Stimulated activated CD8-positive, alpha-beta memory T cell treated with anti-CD3 and anti-CD28 coated beads, Interleukin-15, amount 100 ng/mL, for 48 hours (primary cell): Measurements from ENCODE around the gene PLEKHA4.
"Not testable (repeated sequence)": the region's sequence is repeated elsewhere in the genome, so short reads cannot be mapped to it uniquely, and the experiment has no call there.

Source experiments
- DNase-seq, 2 donors: peaks; one replicate each; pipeline ENCODE4 v3.0.0-alpha.2; 2020; ENCODE audit warnings: low read depth in 2 of 2

PLEKHA4 gene

DNA sequence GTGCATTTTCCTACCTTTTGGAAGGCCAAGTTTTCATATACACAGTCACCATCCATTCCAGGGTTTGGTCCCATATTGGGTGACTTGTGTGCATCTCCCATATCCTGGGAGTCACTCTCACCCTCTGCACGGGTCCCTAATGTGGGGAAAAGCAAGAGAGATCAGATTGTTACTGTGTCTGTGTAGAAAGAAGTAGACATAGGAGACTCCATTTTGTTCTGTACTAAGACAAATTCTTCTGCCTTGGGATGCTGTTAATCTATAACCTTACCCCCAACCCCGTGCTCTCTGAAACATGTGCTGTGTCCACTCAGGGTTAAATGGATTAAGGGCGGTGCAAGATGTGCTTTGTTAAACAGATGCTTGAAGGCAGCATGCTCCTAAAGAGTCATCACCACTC, 21.1 kb upstream of the PLEKHA4 start:
- not testable (repeated sequence) for DNase-seq

DNA sequence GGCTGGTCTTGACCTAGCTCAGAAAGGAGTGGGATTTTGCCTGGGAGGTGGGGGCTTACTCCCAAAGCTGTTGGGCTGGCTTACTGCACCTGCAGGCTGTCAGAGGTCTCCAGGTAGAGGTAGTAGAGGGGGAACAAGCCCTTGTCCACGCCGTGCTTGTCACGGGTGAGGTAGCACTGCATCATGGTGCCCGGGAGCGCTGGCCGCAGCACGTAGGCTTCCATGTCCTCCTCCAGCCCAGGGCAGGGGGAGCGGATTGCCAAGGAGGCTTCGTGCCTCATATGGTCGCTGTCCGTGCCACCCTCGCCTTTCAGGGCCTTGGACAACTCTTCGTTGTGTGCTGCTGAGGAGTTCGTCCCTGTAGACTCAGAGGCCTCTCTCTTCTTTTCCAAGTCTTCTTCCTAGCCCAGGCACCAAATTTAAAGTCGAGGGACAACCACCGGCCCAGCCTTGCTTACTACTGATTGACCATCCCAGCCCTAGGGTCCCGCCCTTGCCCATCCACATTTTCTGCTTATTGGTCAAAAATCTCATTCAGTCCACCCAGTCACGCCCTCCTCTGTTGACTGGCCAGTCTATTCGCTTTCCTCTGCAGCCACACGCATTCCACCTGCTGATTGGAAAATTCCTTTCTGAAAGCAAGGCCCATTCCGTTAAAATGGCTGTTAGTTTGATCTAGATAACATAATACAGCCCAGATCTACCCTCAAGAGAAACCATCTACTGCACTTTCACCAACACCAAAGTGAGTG, 19.6 kb upstream of the PLEKHA4 start:
- DNase-seq = no peak

DNA sequence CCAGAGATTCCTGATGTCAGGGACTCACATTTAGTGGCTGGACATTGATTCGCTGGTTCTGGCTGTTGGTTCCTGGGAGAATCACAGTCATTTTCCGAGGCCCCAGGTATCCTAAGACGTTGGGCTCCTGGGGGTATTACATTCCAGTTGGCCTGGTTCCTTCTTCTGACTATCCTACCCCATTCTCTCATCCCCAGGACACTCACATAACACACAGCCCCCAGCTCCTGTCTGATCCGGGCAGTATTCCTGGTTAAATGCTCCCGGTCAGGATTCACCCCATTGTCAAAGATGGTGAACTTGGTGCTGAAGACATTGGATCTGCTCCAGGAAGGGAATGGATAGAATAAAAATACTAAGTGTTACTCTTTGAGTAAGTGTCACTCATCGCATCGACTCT, 15.3 kb upstream of the PLEKHA4 start:
- no peak for DNase-seq

DNA sequence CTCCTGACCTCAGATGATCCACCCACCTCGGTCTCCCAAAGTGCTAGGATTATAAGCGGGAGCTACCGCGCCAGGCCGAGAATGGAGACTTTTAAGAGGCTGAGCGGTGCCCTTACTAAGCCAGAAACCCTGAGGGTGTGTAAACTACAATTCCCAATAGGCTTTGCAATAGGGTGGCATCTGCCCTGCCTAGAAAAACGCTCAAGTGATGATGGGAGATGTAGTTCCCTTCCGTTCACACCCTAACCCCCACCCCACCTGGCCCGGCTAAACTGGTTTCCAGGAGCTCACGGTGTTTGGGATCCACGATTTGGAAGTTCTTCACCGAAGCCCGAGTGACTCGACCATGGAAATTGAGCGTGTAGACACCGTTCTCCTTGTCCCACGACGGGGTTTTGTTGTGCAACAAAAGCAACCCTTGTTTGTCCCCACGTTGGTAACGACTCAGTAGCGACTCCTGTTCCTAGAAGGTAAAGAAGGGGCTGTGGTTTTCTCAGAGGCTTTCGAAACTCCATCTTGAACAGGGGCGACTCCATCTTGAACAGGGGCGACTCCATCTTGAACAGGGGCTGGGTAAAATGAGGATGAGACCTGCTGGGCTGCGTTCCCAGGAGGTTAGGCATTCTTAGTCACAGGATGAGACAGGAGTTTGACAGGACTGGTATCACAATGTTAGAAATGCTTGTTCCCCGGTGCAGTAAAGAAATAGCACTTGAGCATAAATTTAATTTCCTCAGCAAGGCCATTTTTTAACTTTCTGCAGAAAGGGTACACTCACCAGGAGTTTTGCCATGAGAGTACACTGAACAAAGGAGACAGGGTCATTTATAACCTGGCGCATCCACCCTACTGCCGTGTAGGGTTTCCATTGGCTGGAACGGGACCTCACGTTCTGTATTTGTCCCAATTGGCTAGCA, 13.6 kb upstream of the PLEKHA4 start:
- no peak for DNase-seq

DNA sequence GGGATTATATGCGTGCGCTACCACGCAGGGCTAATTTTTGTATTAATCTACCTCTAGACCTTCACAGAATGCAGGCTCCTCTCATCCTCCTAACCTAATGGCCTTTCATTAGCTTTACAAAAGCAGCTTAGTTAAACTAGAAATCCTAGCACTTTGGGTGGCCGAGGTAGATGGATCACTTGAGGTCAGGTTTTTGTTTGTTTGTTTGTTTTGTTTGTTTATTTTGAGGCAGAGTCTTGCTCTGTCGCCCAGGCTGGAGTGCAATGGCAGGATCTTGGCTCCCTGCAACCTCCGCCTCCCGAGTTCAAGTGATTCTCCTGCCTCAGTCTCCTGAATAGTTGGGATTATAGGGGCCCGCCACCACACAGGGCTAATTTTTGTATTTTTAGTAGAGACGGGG, 11.3 kb upstream of the PLEKHA4 start:
- DNase-seq = not testable (repeated sequence)

DNA sequence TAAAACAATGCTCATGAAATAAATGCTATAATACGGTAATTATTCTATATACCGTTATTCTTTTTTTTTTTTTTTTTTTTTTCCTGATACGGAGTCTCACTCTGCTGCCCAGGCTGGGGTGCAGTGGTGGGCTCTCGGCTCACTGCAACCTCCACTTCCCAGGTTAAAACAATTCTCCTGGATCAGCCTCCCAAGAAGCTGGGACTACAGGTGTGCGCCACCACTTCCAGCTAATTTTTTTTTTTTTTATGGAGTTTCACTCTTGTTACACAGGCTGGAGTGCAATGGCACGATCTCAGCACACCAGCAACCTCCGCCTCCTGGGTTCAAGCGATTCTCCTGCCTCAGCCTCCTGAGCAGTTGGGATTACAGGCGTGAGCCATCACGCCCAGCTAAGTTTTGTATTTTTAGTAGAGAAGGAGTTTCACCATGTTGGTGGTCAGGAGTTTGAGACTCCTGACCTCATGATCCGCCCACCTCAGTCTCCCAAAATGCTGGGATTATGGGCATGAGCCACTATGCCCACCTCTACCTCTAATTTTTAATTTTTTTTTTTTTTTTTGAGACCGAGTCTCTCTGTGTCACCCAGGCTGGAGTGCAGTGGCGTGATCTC, 10.7 kb upstream of the PLEKHA4 start:
- no peak for DNase-seq

DNA sequence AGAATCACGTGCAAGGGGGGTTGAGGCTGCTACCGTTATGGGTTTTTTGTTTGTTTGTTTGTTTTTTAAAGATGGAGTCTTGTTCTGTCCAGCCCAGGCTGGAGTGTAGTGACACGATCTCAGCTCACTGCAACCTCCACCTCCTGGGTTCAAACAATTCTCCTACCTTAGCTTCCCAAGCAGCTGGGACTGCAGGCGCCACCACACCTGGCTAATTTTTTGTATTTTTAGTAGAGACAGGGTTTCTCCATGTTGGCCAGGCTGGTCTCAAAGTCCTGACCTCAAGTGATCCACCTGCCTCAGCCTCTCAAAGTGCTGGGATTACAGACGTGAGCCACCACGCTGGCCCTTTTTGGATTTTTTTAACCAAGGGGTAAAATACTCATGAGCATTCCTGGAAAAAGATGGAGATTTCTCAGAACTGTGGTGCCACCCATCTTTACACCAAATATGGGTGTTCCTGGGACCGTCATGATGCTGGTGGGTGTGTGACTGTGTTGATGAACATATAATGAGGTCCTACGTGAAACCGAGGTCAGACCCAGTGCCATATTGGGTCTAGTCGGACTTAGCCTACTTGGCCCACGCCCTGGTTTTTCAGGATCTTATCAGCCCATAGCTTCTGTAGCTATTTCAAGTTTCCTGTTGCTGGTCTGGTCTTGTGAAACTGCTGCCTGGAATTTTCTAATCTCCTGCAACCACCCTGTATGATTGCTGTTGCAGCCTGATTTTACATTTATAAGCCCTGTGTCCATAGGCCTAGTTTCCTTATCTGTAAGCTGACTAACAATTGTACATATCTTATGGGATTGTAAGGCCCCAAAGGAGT, 10.0 kb upstream of the PLEKHA4 start:
- DNase-seq = no peak

DNA sequence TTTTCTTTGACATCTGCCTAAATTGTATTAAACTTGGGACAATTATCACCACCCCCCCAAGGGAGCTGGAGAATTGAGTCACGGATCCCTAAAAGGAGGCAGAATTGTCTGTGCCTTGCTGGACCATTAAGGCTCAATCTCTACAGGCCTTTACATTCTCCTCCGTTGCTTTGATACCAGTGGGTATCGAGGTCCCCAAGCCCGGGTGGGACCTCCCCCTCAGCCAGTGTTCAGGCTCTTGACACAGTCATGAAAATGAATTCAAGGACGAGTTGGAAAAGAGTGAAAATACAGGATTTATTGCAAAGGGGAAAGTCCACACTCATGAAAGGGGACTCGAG, 9.4 kb upstream of the PLEKHA4 start:
- DNase-seq = no peak

DNA sequence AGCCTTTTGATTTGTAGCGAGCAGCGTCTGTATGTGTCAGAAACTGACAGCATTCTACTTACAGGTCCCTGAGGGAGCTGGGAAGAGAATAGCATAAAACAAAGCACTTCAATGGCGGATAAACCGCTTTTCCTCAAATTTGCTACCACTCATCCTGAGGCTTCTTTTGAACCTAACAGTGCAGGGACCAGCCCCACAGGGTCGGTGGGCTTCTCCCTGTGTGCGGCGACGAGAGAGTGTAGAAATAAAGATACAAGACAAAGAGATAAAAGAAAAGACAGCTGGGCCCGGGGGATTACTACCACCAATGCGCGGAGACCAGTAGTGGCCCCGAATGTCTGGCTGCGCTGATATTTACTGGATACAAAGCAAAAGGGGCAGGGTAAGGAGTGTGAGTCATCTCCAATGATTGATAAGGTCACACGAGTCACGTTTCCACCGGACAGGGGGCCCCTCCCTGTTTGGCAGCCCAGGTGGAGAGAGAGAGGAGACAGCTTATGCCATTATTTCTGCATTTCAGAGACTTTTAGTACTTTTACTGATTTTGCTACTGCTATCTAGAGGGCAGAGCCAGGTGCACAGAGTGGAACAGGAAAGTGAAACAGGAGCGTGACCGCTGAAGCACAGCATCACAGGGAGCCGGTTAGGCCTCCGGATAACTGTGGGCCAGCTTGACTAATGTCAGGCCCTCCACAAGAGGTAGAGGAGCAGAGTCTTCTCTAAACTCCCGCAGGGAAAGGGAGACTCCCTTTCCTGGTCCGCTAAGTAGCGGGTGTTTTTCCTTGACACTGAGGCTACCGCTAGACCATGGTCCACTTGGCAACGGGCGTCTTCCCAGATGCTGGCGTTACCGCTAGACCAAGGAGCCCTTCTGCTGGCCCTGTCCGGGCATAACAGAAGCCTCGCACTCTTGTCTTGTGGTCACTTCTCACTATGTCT, 7.9 kb upstream of the PLEKHA4 start:
- DNase-seq = peak in 1 of 2 donors; percentile 33

DNA sequence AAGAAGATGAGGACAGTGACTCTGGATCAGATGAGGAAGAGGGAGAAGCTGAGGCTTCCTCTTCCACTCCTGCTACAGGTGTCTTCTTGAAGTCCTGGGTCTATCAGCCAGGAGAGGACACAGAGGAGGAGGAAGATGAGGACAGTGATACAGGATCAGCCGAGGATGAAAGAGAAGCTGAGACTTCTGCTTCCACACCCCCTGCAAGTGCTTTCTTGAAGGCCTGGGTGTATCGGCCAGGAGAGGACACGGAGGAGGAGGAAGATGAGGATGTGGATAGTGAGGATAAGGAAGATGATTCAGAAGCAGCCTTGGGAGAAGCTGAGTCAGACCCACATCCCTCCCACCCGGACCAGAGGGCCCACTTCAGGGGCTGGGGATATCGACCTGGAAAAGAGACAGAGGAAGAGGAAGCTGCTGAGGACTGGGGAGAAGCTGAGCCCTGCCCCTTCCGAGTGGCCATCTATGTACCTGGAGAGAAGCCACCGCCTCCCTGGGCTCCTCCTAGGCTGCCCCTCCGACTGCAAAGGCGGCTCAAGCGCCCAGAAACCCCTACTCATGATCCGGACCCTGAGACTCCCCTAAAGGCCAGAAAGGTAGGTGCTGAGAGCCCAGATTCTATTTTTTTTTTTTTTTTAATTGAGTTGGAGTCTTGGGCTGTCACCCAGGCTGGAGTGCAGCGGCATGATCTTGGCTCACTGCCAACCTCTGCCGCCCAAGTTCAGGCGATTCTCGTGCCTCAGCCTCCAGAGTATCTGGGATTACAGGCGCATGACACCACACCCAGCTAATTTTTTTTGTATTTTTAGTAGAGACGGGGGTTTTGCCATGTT, 6.1 kb upstream of the PLEKHA4 start:
- DNase-seq = no peak

DNA sequence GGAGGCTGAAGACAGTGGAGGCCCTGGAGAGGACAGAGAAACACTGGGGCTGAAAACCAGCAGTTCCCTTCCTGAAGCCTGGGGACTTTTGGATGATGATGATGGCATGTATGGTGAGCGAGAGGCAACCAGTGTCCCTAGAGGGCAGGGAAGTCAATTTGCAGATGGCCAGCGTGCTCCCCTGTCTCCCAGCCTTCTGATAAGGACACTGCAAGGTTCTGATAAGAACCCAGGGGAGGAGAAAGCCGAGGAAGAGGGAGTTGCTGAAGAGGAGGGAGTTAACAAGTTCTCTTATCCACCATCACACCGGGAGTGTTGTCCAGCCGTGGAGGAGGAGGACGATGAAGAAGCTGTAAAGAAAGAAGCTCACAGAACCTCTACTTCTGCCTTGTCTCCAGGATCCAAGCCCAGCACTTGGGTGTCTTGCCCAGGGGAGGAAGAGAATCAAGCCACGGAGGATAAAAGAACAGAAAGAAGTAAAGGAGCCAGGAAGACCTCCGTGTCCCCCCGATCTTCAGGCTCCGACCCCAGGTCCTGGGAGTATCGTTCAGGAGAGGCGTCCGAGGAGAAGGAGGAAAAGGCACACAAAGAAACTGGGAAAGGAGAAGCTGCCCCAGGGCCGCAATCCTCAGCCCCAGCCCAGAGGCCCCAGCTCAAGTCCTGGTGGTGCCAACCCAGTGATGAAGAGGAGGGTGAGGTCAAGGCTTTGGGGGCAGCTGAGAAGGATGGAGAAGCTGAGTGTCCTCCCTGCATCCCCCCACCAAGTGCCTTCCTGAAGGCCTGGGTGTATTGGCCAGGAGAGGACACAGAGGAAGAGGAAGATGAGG, 5.3 kb upstream of the PLEKHA4 start:
- no peak for DNase-seq

DNA sequence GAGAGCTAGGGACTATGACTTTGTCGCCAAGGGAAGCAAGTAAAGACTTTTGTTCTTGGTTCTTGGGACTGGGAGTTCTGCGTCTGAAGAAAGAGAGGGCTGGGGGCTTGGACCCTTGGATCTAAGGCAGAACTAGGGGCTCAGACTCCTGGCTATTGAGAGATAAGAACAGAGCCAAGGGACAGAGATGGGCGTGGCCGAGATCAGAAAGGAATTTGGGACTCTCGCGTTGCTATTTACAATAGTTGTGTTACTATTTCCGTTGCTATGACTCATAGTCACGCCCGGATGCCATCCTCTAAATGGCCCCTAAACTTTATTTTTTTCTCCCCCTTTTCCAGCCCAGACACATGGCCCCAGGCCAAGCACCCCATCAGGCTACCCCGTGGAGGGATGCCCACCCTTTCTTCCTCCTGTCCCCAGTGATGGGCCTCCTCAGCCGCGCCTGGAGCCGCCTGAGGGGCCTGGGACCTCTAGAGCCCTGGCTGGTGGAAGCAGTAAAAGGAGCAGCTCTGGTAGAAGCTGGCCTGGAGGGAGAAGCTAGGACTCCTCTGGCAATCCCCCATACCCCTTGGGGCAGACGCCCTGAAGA, 4.6 kb upstream of the PLEKHA4 start:
- DNase-seq = peak; percentile 53 to 65

DNA sequence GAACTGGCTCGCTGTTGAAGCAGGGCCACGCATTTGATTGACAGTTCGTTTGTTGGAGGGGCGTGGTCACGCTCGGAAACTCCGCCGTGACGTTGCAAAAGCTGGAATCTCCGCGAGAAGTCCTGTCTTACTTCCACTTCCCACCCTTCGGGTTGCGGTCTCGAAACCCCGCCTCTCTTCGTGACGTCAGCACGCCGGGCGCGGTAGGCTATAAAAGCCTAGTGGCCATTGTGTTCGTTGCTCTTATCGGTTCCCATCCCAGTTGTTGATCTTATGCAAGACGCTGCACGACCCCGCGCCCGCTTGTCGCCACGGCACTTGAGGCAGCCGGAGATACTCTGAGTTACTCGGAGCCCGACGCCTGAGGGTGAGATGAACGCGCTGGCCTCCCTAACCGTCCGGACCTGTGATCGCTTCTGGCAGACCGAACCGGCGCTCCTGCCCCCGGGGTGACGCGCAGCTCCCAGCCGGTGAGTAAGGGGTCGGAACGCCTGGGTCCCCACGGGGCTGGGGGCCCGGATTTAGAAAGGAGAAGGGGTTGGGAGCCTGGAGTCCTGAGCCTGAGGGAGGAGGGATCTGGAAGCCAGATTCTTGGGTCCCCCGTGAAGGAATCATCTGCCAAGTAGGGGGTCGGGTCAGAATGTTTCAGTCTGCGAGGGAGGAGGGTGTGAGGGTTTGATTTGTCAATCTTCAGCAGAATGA, 3.9 kb upstream of the PLEKHA4 start, which contains the start of gene PPP1R15A:
Gene PPP1R15A, plus strand, starts transcription at position 240 of the 702 bp plus-strand sequence. CDS start 813 bp downstream, outside the sequence.
- DNase-seq = peak; percentile 94 to 97

DNA sequence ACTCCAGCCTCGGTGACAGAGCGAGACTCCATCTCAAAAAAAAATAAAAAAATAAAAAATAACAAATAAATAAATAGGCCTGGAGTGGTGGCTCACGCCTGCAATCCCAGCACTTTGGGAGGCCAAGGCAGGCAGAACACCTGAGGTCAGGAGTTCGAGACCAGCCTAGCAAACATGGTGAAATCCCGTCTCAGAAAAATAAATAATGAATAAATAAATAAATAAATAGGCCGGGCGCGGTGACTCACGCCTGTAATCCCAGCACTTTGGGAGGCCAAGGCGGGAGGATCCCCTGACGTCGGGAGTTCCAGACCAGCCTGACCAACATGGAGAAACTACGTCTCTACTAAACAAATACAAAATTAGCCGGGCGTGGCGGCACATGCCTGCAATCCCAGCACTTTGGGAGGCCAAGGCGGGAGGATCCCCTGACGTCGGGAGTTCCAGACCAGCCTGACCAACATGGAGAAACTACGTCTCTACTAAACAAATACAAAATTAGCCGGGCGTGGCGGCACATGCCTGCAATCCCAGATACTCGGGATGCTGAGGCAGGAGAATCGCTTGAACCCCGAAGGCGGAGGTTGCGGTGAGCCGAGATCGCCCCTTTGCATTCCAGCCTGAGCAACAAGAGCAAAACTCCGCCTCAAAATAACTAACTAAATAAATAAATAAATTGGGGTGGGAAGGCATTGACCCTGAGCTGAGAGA, 3.2 kb upstream of the PLEKHA4 start:
- not testable (repeated sequence) for DNase-seq

DNA sequence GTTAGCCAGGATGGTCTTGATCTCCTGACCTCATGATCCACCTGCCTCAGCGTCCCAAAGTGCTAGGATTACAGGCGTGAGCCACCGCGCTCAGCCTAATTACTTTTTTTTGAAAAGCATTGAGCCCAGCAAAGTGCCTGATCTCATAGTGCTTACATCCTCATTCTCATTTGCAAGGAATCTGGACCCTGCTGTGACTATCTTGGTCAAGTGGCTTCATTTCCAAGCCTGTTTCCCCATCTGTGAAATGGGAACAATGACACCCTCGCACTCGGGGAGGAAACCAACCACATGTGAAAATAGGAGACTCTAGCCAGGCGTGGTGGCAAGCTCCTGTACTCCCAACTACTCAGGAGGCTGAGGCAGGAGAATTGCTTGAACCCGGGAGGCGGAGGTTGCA, 1.6 kb upstream of the PLEKHA4 start:
- no peak for DNase-seq

DNA sequence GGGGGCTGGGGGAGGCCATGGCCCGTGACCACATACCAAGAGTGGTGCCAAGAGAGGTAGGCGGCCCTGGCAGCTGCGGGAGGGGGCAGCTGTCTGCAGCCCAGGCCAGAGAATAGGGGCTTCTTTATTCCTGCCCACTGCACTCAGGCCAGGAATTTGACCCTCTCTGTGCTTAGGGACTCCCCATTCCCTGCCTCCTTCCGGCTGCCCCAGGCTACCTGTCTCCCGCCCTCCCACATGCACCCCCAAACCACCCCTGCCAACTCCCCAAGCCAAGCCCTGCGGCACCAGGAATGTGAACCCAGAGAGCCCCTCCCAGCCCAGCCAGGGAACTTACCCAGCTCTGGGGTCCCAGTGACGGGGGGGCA, 687 bp downstream of the PLEKHA4 start:
- DNase-seq = no peak

DNA sequence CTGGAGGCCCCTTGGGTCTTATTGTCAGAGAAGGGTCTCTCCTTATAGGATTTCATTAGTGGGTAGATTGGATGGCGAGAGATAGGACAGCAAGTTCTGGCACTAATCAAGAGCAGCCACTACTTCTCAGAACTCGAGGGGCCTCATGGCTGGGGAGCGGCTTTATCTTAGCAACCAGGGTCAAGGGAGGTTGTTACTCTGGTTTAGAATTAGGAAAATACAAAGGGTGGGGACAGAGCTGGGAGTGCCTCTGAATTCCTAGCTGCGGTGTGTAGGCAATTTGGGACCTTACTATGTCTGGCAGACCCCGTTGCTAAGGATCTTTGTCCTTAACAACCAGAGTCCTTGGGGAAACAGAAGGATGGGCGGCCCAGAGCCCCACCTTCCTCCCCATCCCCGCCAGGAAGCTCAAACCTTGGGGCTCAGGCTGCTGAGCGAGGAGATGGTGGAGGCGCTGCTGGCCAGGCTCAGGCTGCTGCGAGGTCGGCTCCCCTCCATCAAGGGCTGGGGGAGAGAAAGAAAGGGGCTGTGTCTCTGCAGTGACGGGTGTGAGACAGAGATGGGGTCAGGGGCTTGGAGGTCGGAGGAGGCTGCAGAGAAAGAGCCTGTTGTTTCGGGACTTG, 1.2 kb downstream of the PLEKHA4 start:
- no peak for DNase-seq
